IMR-90 (cell line): ENCODE data around the gene BLVRA. TPM values are rescaled to one million over a fixed set of nuclear protein-coding genes. Genes with fewer than 3 reads are reported as not detected.

Experiments
- ATAC-seq: fragments of 200-7000 bp; cut with Tn5 transposase; 2 replicates; pipeline ENCODE4 v1.9.1; 2020; ENCODE audit warnings: low read depth, mild to moderate bottlenecking, moderate library complexity
- BruUV-seq: library from RNA; stranded (reverse); fragments of 400-500 nt; replicated peaks from 2 replicates; lab custom pipeline; 2021; lab: Mats Ljungman, UMichigan
- CTCF ChIA-PET: fragments of 300-600 bp; formaldehyde crosslinking; extraction: SDS; loops from one replicate; lab custom pipeline; 2021; ENCODE audit warnings: antibody characterized with exemption; lab: Yijun Ruan, JAX
- POLR2A ChIA-PET: fragments of 300-600 bp; sonication (Branson Sonifier 250); formaldehyde crosslinking; loops from one replicate; lab custom pipeline; 2022; ENCODE audit warnings: antibody characterized with exemption; ENCODE audit not compliant: unreplicated experiment; lab: Charles Lee
- DNase-seq: peaks from one replicate; pipeline ENCODE4 v3.0.0; 2013
- H2AFZ ChIP-seq: replicated peaks from 2 replicates; pipeline ENCODE3; 2013; ENCODE audit warnings: low read length, mild to moderate bottlenecking; ENCODE audit not compliant: poor library complexity
- H2AK5ac ChIP-seq: 2 replicates; pipeline ENCODE4 v1.6.1; 2013; ENCODE audit warnings: low read depth, low read length, inconsistent platforms
- H2AK9ac ChIP-seq: replicated peaks from 2 replicates; pipeline ENCODE3; 2013; ENCODE audit warnings: mild to moderate bottlenecking, low read depth, low read length, moderate library complexity; ENCODE audit not compliant: poor library complexity
- H2BK120ac ChIP-seq: 2 replicates; pipeline ENCODE4 v1.6.1; 2013; ENCODE audit warnings: low read depth, low read length, inconsistent platforms
- H2BK15ac ChIP-seq: 3 replicates; pipeline ENCODE4 v1.6.1; 2013; ENCODE audit warnings: low read depth, low read length, inconsistent platforms
- H2BK20ac ChIP-seq: 2 replicates; pipeline ENCODE4 v1.6.1; 2013; ENCODE audit warnings: low read depth, mild to moderate bottlenecking, inconsistent platforms, low read length, moderate library complexity
- H2BK5ac ChIP-seq: 2 replicates; pipeline ENCODE4 v1.6.1; 2013; ENCODE audit warnings: mild to moderate bottlenecking, low read depth, low read length, inconsistent platforms; ENCODE audit not compliant: poor library complexity, severe bottlenecking
- H3K14ac ChIP-seq: replicated peaks from 2 replicates; pipeline ENCODE4 v1.6.1; 2013; ENCODE audit warnings: low read depth, low read length, inconsistent platforms
- H3K18ac ChIP-seq: 2 replicates; pipeline ENCODE4 v1.6.1; 2013; ENCODE audit warnings: low read depth, low read length, control low read depth
- H3K23ac ChIP-seq: 2 replicates; pipeline ENCODE4 v1.6.1; 2013; ENCODE audit warnings: low read depth, low read length, inconsistent platforms
- H3K27ac ChIP-seq: 2 replicates; pipeline ENCODE4 v1.5.1; 2013; ENCODE audit warnings: mild to moderate bottlenecking, control low read depth, low read length; ENCODE audit not compliant: insufficient read depth
- H3K27me3 ChIP-seq: 2 replicates; pipeline ENCODE4 v1.6.1; 2013; ENCODE audit warnings: low read length; ENCODE audit not compliant: control insufficient read depth, insufficient read depth
- H3K36me3 ChIP-seq: 2 replicates; pipeline ENCODE4 v1.6.1; 2013; ENCODE audit warnings: low read length, mixed read lengths; ENCODE audit not compliant: control insufficient read depth, insufficient read depth
- H3K4ac ChIP-seq: 2 replicates; pipeline ENCODE4 v1.6.1; 2013; ENCODE audit warnings: low read depth, low read length, inconsistent platforms
- H3K4me1 ChIP-seq: 2 replicates; pipeline ENCODE4 v1.6.1; 2013; ENCODE audit warnings: low read length, mixed read lengths; ENCODE audit not compliant: control insufficient read depth, insufficient read depth
- H3K4me2 ChIP-seq: 2 replicates; pipeline ENCODE4 v1.6.1; 2013; ENCODE audit warnings: low read depth, mild to moderate bottlenecking, control low read depth, low read length, moderate library complexity
- H3K4me3 ChIP-seq: 2 replicates; pipeline ENCODE4 v1.5.1; 2013; ENCODE audit warnings: low read depth, mild to moderate bottlenecking, control low read depth, low read length, moderate library complexity; ENCODE audit not compliant: insufficient read depth
- H3K56ac ChIP-seq: 2 replicates; pipeline ENCODE4 v1.6.1; 2013; ENCODE audit warnings: low read length, inconsistent platforms; ENCODE audit not compliant: insufficient read depth; ENCODE audit errors: extremely low read depth
- H3K79me1 ChIP-seq, 2 experiments: 2 replicates each; pipeline ENCODE4 v1.6.1; 2013; ENCODE audit warnings: low read length in 2 of 2, inconsistent platforms in 1 of 2, low read depth in 1 of 2
- H3K9ac ChIP-seq: 2 replicates; pipeline ENCODE4 v1.6.1; 2013; ENCODE audit warnings: low read depth, low read length, control low read depth
- H3K9me1 ChIP-seq: 2 replicates; pipeline ENCODE4 v1.6.1; 2013; ENCODE audit warnings: low read length, inconsistent platforms; ENCODE audit not compliant: insufficient read depth
- H3K9me3 ChIP-seq: 2 replicates; pipeline ENCODE4 v1.6.1; 2013; ENCODE audit warnings: low read length; ENCODE audit not compliant: control insufficient read depth, insufficient read depth
- H4K20me1 ChIP-seq: 2 replicates; pipeline ENCODE4 v1.6.1; 2013; ENCODE audit warnings: low read length, inconsistent platforms; ENCODE audit not compliant: insufficient read depth
- H4K5ac ChIP-seq: 2 replicates; pipeline ENCODE4 v1.6.1; 2013; ENCODE audit warnings: mild to moderate bottlenecking, low read depth, low read length, control low read depth
- H4K8ac ChIP-seq, 2 experiments: 2 replicates each; pipeline ENCODE4 v1.6.1; 2013; ENCODE audit warnings: low read depth in 2 of 2, low read length in 2 of 2, control low read depth in 1 of 2, inconsistent platforms in 1 of 2
- H4K91ac ChIP-seq: 2 replicates; pipeline ENCODE4 v1.6.1; 2013; ENCODE audit warnings: low read depth, low read length, inconsistent platforms; ENCODE audit not compliant: insufficient read depth
- BHLHE40 ChIP-seq: fragments of 150-350 bp; IDR thresholded peaks from 2 replicates; pipeline ENCODE4 v1.6.1; 2016; ENCODE audit warnings: mild to moderate bottlenecking, low read depth, low read length
- CEBPB ChIP-seq: IDR thresholded peaks from 2 replicates; pipeline ENCODE4 v1.6.1; 2012; ENCODE audit warnings: low read depth, low read length, improper control_type of control experiment
- CHD1 ChIP-seq: IDR thresholded peaks from 2 replicates; pipeline ENCODE4 v1.6.1; 2012; ENCODE audit warnings: low read depth, low read length, improper control_type of control experiment
- CTCF ChIP-seq: conservative IDR thresholded peaks from 2 replicates; pipeline ENCODE4 v1.5.1; 2012; ENCODE audit warnings: mild to moderate bottlenecking, low read depth, low read length, improper control_type of control experiment
- ELK1 ChIP-seq: fragments of 150-350 bp; IDR thresholded peaks from 2 replicates; pipeline ENCODE4 v1.6.1; 2016; ENCODE audit warnings: low read depth, mild to moderate bottlenecking, low read length, moderate library complexity, borderline replicate concordance
- FOS ChIP-seq: fragments of 150-350 bp; IDR thresholded peaks from 2 replicates; pipeline ENCODE4 v1.6.1; 2016; ENCODE audit warnings: low read depth, low read length
- MAFK ChIP-seq: IDR thresholded peaks from 2 replicates; pipeline ENCODE4 v1.6.1; 2012; ENCODE audit warnings: low read depth, low read length, improper control_type of control experiment
- MAZ ChIP-seq: IDR thresholded peaks from 2 replicates; pipeline ENCODE4 v1.6.1; 2012; ENCODE audit warnings: low read depth, mild to moderate bottlenecking, low read length, improper control_type of control experiment, moderate library complexity, borderline replicate concordance
- MXI1 ChIP-seq: IDR thresholded peaks from 2 replicates; pipeline ENCODE4 v1.6.1; 2012; ENCODE audit warnings: low read depth, mild to moderate bottlenecking, low read length, moderate library complexity, borderline replicate concordance
- NFE2L2 ChIP-seq: fragments of 150-350 bp; IDR thresholded peaks from 2 replicates; pipeline ENCODE4 v1.6.1; 2016; ENCODE audit warnings: low read depth, mild to moderate bottlenecking, low read length
- POLR2A ChIP-seq: IDR thresholded peaks from 2 replicates; pipeline ENCODE4 v1.6.1; 2012; ENCODE audit warnings: mild to moderate bottlenecking, low read depth, low read length
- RAD21 ChIP-seq: IDR thresholded peaks from 2 replicates; pipeline ENCODE4 v1.6.1; 2012; ENCODE audit warnings: low read length, improper control_type of control experiment
- RCOR1 ChIP-seq: IDR thresholded peaks from 2 replicates; pipeline ENCODE4 v1.6.1; 2012; ENCODE audit warnings: mild to moderate bottlenecking, low read length, improper control_type of control experiment; ENCODE audit not compliant: insufficient replicate concordance
- RFX5 ChIP-seq: IDR thresholded peaks from 2 replicates; pipeline ENCODE4 v1.8.0; 2012; ENCODE audit warnings: low read depth, mild to moderate bottlenecking, low read length, moderate library complexity
- SMC3 ChIP-seq: fragments of 150-350 bp; IDR thresholded peaks from 2 replicates; pipeline ENCODE4 v1.6.1; 2016; ENCODE audit warnings: low read depth, mild to moderate bottlenecking, antibody characterized with exemption, low read length, moderate library complexity
- WGBS, 2 experiments: methylation state at CpG; one replicate each; pipeline versions ENCODE4 v1.1.5 to v1.1.7; 2013; ENCODE audit warnings: missing lambda C conversion rate in 2 of 2; ENCODE audit not compliant: insufficient read length in 1 of 2; ENCODE audit errors: extremely low coverage in 2 of 2; 5-methylcytosine and 5-hydroxymethylcytosine counted together
- dilution Hi-C: fragments of 300-500 bp; cut with HindIII; formaldehyde crosslinking; loops from one replicate; pipeline ENCODE4 v1.14.3; 2018; ENCODE audit warnings: low sequenced_read_pairs; ENCODE audit not compliant: unreplicated experiment
- in situ Hi-C: fragments of 300-500 bp; cut with MboI; formaldehyde crosslinking; loops from 3 replicates; pipeline ENCODE4 v1.14.3; 2019; ENCODE audit warnings: low sequenced_read_pairs, inconsistent platforms, mixed read lengths
- intact Hi-C: fragments of 100-400 bp; cut with micrococcal nuclease; formaldehyde crosslinking; loops from 2 replicates; pipeline ENCODE4 v1.10.0; 2022
- polyA plus RNA-seq, 3 experiments: library from polyadenylated mRNA; depleted of rRNA; stranded (reverse); fragments of >200 nt; gene quantifications; 2 replicates each; pipeline ENCODE4 v1.2.3, GENCODE V29; 2012; ENCODE audit warnings: low replicate concordance in 1 of 3
- total RNA-seq: library from RNA; depleted of rRNA; stranded (reverse); fragments of >200 nt; gene quantifications from 2 replicates; pipeline ENCODE4 v1.2.3, GENCODE V29; 2012
- TF ChIP-seq, protein P1 (sequence below): fragments of 150-350 bp; IDR thresholded peaks from 2 replicates; pipeline ENCODE4 v1.6.1; 2017; ENCODE audit warnings: mild to moderate bottlenecking, antibody characterized with exemption, low read length, low read depth

BLVRA gene
- total and polyA plus RNA-seq, 2 of the 4 experiments (the other 2 are of a cell fraction) = 32.3 to 47.1 TPM

GRCh38 chr7:43771128-43771527, 12.6 kb downstream of the BLVRA start:
- H3K9me1 ChIP-seq = peaks cover 3% of the 10 kb centered on the region; the same call in 1 of the 2 replicates
- no peak for TF ChIP-seq CHD1
- TF ChIP-seq NFE2L2 = no peak
- TF ChIP-seq MAFK = no peak
- no peak for TF ChIP-seq RCOR1
- no peak for TF ChIP-seq MXI1
- TF ChIP-seq, protein P1, sequence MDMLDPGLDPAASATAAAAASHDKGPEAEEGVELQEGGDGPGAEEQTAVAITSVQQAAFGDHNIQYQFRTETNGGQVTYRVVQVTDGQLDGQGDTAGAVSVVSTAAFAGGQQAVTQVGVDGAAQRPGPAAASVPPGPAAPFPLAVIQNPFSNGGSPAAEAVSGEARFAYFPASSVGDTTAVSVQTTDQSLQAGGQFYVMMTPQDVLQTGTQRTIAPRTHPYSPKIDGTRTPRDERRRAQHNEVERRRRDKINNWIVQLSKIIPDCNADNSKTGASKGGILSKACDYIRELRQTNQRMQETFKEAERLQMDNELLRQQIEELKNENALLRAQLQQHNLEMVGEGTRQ = no peak
- TF ChIP-seq CTCF = no peak
- TF ChIP-seq SMC3 = no peak
- no peak for TF ChIP-seq BHLHE40
- TF ChIP-seq RFX5 = no peak
- TF ChIP-seq RAD21 = no peak
- TF ChIP-seq CEBPB = no peak
- no peak for TF ChIP-seq FOS
- TF ChIP-seq POLR2A = no peak
- TF ChIP-seq ELK1 = no peak
- TF ChIP-seq MAZ = no peak
- no peak overlapping the region for H4K8ac ChIP-seq
- H2BK15ac ChIP-seq = no peak overlapping the region
- H3K14ac ChIP-seq = no peak overlapping the region
- H2AK5ac ChIP-seq = no peak overlapping the region
- no peak overlapping the region for H3K4me2 ChIP-seq
- no peaks in the 10 kb centered on the region for H3K4me1 ChIP-seq
- no peaks in the 10 kb centered on the region for H3K27me3 ChIP-seq
- H3K9ac ChIP-seq = no peak overlapping the region
- DNase-seq (no peak), ATAC-seq (no peak)
- peaks cover 4% of the 10 kb centered on the region; the same call in 1 of the 2 replicates for H3K36me3 ChIP-seq
- no TSS peak for BruUV-seq
- dilution Hi-C loops = no loop called here
- POLR2A ChIA-PET = interaction anchor here (0.6 kb wide), 1 partner anchor 189 kb away, joined by 6 read pairs; no protein-coding TSS in a partner anchor
- no peak overlapping the region for H3K4ac ChIP-seq
- no CpG with 5 or more reads among the region's 3 CpGs for WGBS, 2 experiments
- no peak overlapping the region for H2AK9ac ChIP-seq
- CTCF ChIA-PET = no interaction called here
- H2BK20ac ChIP-seq = no peak overlapping the region
- H2BK5ac ChIP-seq = no peak overlapping the region
- H3K18ac ChIP-seq = no peak overlapping the region
- H4K91ac ChIP-seq = no peak overlapping the region
- H3K79me1 ChIP-seq = peaks cover 0 to 3% of the 10 kb centered on the region in 2 experiments; a peak in 1 of 4 replicates
- no peak overlapping the region for H4K5ac ChIP-seq
- H2BK120ac ChIP-seq = no peak overlapping the region
- H3K56ac ChIP-seq = no peak overlapping the region
- H3K27ac ChIP-seq = no peak overlapping the region
- in situ Hi-C loops = no loop called here
- intact Hi-C loops = no loop called here
- no peaks in the 10 kb centered on the region for H4K20me1 ChIP-seq
- no peaks in the 10 kb centered on the region for H3K9me3 ChIP-seq
- no peak overlapping the region for H3K4me3 ChIP-seq
- H3K23ac ChIP-seq = no peak overlapping the region
- no peak overlapping the region for H2AFZ ChIP-seq
